Mucosa of stomach (tissue), 1 donor: ENCODE measurements around the gene PVR.
"Not testable (repeated sequence)": the region's sequence is repeated elsewhere in the genome, so short reads cannot be mapped to it uniquely, and the experiment has no call there.

Experiments used
- H3K27me3 ChIP-seq: one replicate; pipeline ENCODE4 v1.7.0; 2013; ENCODE audit warnings: mild to moderate bottlenecking, low read length; ENCODE audit not compliant: control insufficient read depth, insufficient read depth
- H3K36me3 ChIP-seq: one replicate; pipeline ENCODE4 v1.7.0; 2013; ENCODE audit warnings: low read length; ENCODE audit not compliant: control insufficient read depth, insufficient read depth
- H3K4me1 ChIP-seq: one replicate; pipeline ENCODE4 v1.7.0; 2013; ENCODE audit warnings: mild to moderate bottlenecking, low read length; ENCODE audit not compliant: control insufficient read depth, insufficient read depth
- H3K4me3 ChIP-seq: one replicate; pipeline ENCODE4 v1.7.0; 2013; ENCODE audit warnings: low read length
- H3K9ac ChIP-seq: one replicate; pipeline ENCODE4 v1.7.0; 2013; ENCODE audit warnings: mild to moderate bottlenecking, low read length, moderate library complexity
- H3K9me3 ChIP-seq: one replicate; pipeline ENCODE4 v1.7.0; 2013; ENCODE audit warnings: mild to moderate bottlenecking, low read length, moderate library complexity; ENCODE audit not compliant: control insufficient read depth
- donor health status: Pancreatic carcinoma.

PVR gene

GRCh38 chr19:44621367-44621766 is 22.3 kb upstream of the PVR start:
- Histone ChIP-seq H3K4me1 (no peaks in the 10 kb centered on the region), H3K36me3 (no peaks in the 10 kb centered on the region), H3K4me3 (no peak overlapping the region), H3K9ac (no peak overlapping the region), H3K27me3 (no peaks in the 10 kb centered on the region), H3K9me3 (no peaks in the 10 kb centered on the region)

- Histone ChIP-seq H3K36me3 (no peaks in the 10 kb centered on the region), H3K9me3 (no peaks in the 10 kb centered on the region), H3K4me3 (no peak overlapping the region), H3K4me1 (no peaks in the 10 kb centered on the region), H3K27me3 (no peaks in the 10 kb centered on the region), H3K9ac (no peak overlapping the region)
These were observed 20.6 kb upstream of the PVR start for GRCh38 chr19:44623080-44623479.

DNA sequence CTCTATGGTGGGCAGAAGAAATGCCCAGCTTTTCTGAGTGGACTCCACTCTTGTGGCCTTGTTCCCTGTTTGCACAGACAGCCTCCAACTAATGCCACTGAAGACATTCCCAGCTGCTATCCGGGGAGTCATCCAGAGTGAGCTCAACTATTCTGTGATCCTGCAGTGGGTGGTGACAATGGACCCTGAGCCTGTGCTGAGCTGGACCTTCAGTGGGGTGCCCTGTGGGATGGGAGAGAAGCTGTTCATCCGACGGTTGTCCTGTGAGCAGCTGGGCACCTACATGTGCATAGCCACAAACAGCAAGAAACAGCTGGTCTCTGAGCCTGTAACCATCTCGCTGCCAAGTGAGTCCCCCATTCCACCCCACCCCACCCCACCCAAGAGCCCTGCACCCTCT is 20.1 kb upstream of the PVR start:
- no peaks in the 10 kb centered on the region for H3K36me3 ChIP-seq
- no peaks in the 10 kb centered on the region for H3K4me1 ChIP-seq
- H3K4me3 ChIP-seq: no peak overlapping the region

GRCh38 chr19:44624840-44625354 is 18.8 kb upstream of the PVR start:
- no peaks in the 10 kb centered on the region for H3K36me3 ChIP-seq
- H3K27me3 ChIP-seq: no peaks in the 10 kb centered on the region
- no peaks in the 10 kb centered on the region for H3K4me1 ChIP-seq
- no peak overlapping the region for H3K9ac ChIP-seq
- H3K9me3 ChIP-seq: no peaks in the 10 kb centered on the region
- no peak overlapping the region for H3K4me3 ChIP-seq

More for the DNA sequence above, 20.1 kb upstream of the PVR start:
- H3K27me3 ChIP-seq: no peaks in the 10 kb centered on the region
- H3K9ac ChIP-seq: no peak overlapping the region
- H3K9me3 ChIP-seq: no peaks in the 10 kb centered on the region

DNA sequence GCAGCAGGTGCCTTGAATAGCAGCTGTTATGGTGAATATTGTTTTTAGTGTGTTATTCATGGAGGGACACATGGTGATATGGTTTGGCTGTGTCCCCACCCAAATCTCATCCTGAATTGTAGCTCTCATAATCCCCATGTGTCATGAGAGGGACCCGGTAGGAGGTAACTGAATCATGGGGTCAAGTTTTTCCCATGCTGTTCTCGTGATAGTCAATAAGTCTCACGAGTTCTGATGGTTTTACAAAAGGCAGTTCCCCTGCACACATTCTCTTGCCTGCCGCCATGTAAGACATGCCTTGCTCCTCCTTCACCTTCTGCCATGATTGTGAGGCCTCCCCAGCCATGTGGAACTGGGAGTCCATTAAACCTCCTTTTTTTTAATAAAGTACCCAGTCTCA is 18.1 kb upstream of the PVR start:
- not testable (repeated sequence) for H3K4me1 ChIP-seq, H3K27me3 ChIP-seq, H3K4me3 ChIP-seq, H3K9me3 ChIP-seq, H3K36me3 ChIP-seq, H3K9ac ChIP-seq

- Histone ChIP-seq H3K9me3 (no peaks in the 10 kb centered on the region), H3K36me3 (no peaks in the 10 kb centered on the region), H3K4me3 (no peak overlapping the region), H3K4me1 (no peaks in the 10 kb centered on the region), H3K9ac (no peak overlapping the region), H3K27me3 (no peaks in the 10 kb centered on the region)
These were observed 17.6 kb upstream of the PVR start for GRCh38 chr19:44626048-44626624.

DNA sequence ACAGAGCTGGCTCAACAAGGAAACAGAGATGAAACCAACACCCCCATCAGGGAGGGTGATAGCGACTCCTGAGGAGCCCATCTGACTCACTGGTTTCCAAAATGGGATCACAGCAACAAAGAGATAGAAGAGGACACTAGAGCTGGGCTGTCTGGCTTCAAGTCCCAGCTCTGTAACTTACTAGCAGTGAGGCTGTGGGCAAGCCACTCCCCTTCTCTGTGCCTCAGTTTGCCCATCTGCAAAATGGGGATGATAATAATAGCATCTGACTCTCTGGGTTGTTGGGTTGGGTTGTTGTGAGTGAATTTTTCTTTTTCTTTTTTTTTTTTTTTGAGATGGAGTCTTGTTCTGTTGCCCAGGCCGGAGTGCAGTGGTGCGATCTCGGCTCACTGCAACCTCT is 16.1 kb upstream of the PVR start:
- no peak overlapping the region for H3K4me3 ChIP-seq
- no peak overlapping the region for H3K9ac ChIP-seq
- no peaks in the 10 kb centered on the region for H3K27me3 ChIP-seq
- H3K36me3 ChIP-seq: no peaks in the 10 kb centered on the region
- H3K4me1 ChIP-seq: no peaks in the 10 kb centered on the region
- no peaks in the 10 kb centered on the region for H3K9me3 ChIP-seq

DNA sequence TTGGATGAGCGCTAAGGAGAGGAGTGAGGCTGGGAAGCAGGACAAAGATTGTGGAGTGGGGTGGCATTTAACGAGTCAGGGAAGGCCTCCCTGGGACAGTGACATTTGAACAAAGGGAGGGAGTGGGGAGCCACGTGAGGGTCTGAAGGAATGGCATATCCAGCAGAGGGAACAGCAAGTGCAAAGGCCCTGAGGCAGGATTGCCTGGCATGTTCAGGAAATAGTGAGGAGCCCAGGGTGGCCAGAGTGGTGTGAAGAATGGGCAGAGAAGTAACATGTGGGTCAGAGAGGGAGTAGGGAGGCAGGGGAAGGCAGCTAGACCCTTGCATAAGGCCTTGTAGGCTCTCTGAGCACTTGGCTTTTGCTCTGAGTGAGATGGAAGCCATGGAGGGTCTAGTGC is 14.9 kb upstream of the PVR start:
- no peaks in the 10 kb centered on the region for H3K36me3 ChIP-seq
- H3K27me3 ChIP-seq: no peaks in the 10 kb centered on the region
- no peak overlapping the region for H3K9ac ChIP-seq
- no peaks in the 10 kb centered on the region for H3K9me3 ChIP-seq
- H3K4me1 ChIP-seq: no peaks in the 10 kb centered on the region
- H3K4me3 ChIP-seq: no peak overlapping the region

DNA sequence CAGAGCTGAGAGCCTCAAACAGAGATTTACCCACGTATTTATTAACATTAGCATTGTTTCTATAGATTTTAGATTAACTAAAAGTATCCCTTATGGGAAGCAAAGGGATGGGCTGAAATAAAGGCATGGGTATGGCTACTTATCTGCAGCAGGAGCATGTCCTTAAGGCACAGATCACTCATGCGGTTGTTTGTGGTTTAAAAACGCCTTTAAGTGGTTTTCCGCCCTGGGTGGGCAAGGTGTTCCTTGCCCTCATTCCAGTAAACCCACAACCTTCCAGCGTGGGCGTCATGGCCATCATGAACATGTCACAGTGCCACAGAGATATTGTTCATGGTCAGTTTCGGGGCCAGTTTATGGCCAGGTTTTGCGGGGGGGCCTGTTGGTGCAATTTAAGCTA is 12.1 kb upstream of the PVR start:
- not testable (repeated sequence) for H3K9ac ChIP-seq, H3K4me1 ChIP-seq, H3K9me3 ChIP-seq, H3K36me3 ChIP-seq, H3K27me3 ChIP-seq, H3K4me3 ChIP-seq

DNA sequence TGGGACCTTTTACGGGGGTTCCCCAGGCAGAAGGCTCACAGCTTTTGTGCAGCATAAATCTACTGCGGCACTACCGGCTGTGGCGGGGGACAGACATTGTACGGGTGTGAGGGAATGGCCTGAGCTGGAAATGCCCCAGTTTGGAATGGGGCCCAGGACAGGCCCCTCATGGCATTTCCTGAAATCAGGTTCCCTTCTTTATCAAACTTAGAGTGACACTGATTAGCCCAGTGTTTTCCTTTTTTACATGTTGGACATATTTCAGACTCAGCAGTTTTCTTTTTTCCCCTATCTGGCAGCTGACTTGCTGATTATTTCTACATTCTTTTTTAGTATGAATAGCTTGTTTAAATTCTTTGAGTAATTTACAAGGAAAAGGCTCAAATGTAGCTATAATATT is 9.7 kb upstream of the PVR start:
- H3K36me3 ChIP-seq: not testable (repeated sequence)

DNA sequence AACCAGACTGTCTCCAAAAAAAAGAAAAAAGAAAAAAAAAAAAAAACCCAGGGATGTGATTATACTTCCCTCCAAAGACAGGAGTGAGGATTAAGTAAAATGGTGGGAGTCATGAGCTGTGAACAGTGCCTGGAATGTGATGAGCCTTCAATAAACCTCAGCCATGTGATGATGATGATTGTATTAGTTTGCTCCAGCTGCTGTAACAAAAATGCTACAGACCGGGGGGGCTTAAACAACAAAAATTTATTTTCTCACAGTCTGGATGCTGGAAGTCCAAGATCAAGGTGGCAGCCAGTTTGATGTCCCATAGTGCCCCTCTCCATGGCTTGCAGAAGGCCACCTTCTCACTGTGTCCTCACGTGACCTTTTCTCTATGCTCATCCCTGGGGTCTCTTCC is 8.9 kb upstream of the PVR start:
- H3K4me1 ChIP-seq: peaks cover 16% of the 10 kb centered on the region
- no peak overlapping the region for H3K4me3 ChIP-seq

More for the DNA sequence above, 9.7 kb upstream of the PVR start:
- not testable (repeated sequence) for H3K9ac ChIP-seq, H3K4me3 ChIP-seq, H3K9me3 ChIP-seq, H3K27me3 ChIP-seq
- H3K4me1 ChIP-seq: peaks cover 16% of the 10 kb centered on the region

GRCh38 chr19:44635581-44636438 is 7.9 kb upstream of the PVR start:
- H3K9ac ChIP-seq: no peak overlapping the region
- H3K9me3 ChIP-seq: no peaks in the 10 kb centered on the region
- H3K4me1 ChIP-seq: peaks cover 16% of the 10 kb centered on the region

More for the DNA sequence above, 8.9 kb upstream of the PVR start:
- Histone ChIP-seq H3K9ac (no peak overlapping the region), H3K27me3 (no peaks in the 10 kb centered on the region), H3K36me3 (no peaks in the 10 kb centered on the region), H3K9me3 (no peaks in the 10 kb centered on the region)

More at GRCh38 chr19:44635581-44636438, 7.9 kb upstream of the PVR start:
- Histone ChIP-seq H3K27me3 (no peaks in the 10 kb centered on the region), H3K4me3 (no peak overlapping the region), H3K36me3 (no peaks in the 10 kb centered on the region)
